Omental fat pad (tissue), 4 donors: ENCODE measurements around the gene MACROD2. TPM values are rescaled to one million over a fixed set of nuclear protein-coding genes. Genes with fewer than 3 reads are reported as not detected.

Experiments used
- ATAC-seq: fragments of 150-250 bp; one replicate; pipeline ENCODE4 v1.9.1; 2016; ENCODE audit warnings: mild to moderate bottlenecking, moderate library complexity; ENCODE audit not compliant: low FRiP score
- DNase-seq: peaks from one replicate; pipeline ENCODE4 v3.0.0-alpha.2; 2019; ENCODE audit warnings: low spot score
- total RNA-seq, 4 donors: library from RNA; depleted of rRNA; stranded (reverse); fragments of >200 nt; gene quantifications; one replicate each; pipeline ENCODE4 v1.1.0, GENCODE V29; 2016
- TF ChIP-seq, protein P1 (sequence below), 3 donors: fragments of 450-650 bp; IDR thresholded peaks; one replicate each; pipeline ENCODE4 v1.5.1; 2016 to 2017; ENCODE audit warnings: antibody characterized with exemption in 3 of 3, mild to moderate bottlenecking in 3 of 3, moderate library complexity in 2 of 3

Gene MACROD2
- total RNA-seq, 4 donors from 2014 or later, result 6.8 to 54.1 (median 7.4) TPM

DNA sequence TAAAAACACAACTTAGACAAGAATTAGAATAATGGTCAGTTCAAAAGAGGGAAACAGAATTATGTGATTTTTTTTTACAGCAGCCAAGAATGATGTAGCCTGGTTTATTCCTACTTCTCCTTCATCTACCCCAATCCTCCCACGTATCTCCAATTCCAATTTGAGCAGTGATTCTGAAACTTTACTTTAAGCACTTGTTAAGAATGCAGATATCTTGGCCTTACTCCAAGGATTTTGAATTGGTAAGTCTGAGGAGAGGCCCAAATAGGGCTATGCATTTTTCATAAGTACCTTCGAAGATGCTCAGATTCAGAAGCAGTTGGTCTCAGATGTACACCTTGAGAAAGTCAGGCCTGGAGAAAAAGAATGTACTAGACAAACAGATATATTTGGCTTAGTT, 575.5 kb downstream of the MACROD2 start:
- TF ChIP-seq, protein P1, sequence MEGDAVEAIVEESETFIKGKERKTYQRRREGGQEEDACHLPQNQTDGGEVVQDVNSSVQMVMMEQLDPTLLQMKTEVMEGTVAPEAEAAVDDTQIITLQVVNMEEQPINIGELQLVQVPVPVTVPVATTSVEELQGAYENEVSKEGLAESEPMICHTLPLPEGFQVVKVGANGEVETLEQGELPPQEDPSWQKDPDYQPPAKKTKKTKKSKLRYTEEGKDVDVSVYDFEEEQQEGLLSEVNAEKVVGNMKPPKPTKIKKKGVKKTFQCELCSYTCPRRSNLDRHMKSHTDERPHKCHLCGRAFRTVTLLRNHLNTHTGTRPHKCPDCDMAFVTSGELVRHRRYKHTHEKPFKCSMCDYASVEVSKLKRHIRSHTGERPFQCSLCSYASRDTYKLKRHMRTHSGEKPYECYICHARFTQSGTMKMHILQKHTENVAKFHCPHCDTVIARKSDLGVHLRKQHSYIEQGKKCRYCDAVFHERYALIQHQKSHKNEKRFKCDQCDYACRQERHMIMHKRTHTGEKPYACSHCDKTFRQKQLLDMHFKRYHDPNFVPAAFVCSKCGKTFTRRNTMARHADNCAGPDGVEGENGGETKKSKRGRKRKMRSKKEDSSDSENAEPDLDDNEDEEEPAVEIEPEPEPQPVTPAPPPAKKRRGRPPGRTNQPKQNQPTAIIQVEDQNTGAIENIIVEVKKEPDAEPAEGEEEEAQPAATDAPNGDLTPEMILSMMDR (IDR thresholded peaks at IDR 0.05), result no peak
- DNase-seq (no peak), ATAC-seq (no peak)

DNA sequence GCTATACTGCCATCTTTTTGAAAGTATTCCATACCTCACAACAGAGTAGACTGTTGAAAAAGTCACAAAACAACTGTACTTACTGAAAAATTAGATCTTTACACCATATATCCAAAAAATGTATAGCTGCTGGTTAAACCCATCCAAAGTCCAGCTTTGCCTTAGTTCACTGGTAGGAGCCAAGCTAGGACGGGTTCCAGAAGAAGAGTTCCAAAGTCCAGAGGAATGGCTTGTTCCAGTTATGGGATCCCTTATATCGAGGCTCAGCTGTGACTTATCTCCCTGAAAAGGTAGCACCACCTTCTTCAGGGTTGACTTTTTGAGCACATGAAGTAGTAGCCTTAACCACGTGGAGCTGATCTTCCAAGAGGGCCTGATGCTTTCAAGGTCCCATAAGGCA, 578.4 kb downstream of the MACROD2 start:
- TF ChIP-seq, protein P1 (IDR thresholded peaks at IDR 0.05), result no peak
- no peak for ATAC-seq
- no peak for DNase-seq

DNA sequence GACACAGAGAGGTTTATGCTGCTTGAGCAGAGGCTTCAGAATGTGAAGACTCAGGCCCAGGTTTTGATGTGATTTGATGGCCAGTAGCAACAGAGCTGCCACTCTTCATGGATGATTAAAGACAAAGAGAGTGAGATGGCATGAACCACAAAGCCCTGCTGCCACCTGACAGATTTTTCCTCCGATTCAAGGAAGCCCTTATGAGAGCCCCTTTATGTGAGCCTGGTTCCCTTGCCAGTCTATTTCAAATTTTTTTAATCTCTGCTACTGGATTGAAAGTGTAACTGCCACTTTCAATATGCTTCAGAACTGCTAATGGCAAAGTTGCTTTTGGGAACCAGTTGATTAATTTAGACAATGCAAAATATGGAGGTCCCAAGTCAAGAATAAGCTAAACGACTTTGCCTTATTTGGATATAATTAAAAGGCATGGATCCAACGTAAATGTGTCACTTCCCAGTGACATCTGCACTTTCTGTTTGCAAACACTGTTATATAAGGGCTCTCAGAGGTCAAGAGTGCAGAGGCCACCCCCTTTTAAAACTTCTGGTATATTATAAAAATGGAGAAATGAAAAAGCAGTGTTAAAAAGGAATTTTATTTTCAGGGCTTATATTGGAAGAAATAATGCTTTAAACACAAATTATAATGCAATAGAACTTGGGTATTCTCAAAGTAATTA, 581.0 kb downstream of the MACROD2 start:
- TF ChIP-seq, protein P1 (IDR thresholded peaks at IDR 0.05), result no peak
- ATAC-seq (no peak), DNase-seq (no peak)

DNA sequence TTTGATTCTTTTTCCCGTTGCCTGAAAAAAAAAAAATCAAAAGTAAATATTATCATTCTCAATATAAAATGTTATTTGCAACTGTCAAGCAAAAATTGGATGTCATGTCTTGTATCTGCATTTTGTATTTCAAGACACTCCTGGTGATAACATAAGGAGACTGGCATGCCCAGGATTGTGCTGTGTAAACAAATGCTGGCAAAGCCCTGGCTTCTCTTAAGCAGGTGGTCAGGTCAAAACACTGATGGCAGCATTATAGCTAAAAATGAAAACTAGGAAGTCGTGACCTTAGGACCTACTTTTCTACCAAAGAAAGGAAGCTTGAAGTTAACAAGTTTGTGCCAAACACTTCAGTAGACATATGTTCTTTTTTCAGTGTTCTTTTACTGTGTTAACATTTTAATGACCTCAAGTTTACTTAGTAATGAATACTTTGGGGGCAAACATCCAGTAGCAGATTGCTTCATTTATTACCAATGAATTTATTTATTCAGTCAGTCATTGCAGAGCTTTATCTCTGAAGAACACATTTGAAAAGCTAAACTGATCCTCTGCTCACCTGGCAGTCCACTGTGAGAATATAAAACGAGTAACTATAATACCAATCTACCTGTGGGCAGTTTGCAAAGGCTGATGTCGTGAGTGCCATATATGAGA, 585.2 kb downstream of the MACROD2 start:
- no peak for ATAC-seq
- DNase-seq, result no peak
- TF ChIP-seq, protein P1 (IDR thresholded peaks at IDR 0.05), result no peak

DNA sequence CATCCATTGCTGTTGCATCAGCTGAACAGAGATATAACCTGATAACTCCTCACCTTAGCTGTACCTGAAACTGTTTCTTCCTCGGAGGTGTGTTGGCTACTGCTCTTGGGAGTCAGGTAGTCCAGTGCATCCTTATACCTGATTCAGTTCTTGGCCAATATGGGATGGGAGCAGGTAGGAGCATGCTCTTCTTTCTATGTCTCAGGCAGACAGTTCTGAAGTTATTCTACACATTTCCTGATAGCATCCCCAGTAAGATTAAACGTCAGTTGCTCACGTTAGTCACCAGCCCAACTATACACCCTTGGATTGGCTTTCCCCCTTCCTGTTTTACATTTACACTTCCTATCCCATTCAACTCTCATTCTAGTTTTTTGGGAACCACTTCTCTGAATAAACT, 586.4 kb downstream of the MACROD2 start:
- ATAC-seq, result no peak
- TF ChIP-seq, protein P1 (IDR thresholded peaks at IDR 0.05), result no peak
- no peak for DNase-seq

DNA sequence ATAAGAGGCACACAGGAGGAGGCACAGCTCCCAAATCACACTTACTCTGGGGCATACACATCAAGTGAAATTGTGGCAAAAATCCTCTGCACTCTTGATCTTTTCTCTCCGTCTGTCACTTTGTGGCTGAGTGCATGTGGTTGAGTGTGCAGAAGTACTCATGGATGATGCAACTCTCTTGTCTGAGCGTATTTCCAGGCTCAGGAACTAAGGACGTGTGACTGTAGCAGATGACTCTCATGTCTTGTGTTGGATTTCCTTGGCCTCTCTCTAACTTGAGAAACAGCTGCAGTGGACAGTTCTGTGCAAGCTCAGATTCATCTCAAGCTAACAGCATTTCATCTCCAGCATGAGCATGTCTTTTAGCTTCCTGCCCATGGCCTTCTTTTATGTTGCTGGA, 587.5 kb downstream of the MACROD2 start:
- no peak for ATAC-seq
- TF ChIP-seq, protein P1 (IDR thresholded peaks at IDR 0.05), result no peak
- DNase-seq, result no peak

DNA sequence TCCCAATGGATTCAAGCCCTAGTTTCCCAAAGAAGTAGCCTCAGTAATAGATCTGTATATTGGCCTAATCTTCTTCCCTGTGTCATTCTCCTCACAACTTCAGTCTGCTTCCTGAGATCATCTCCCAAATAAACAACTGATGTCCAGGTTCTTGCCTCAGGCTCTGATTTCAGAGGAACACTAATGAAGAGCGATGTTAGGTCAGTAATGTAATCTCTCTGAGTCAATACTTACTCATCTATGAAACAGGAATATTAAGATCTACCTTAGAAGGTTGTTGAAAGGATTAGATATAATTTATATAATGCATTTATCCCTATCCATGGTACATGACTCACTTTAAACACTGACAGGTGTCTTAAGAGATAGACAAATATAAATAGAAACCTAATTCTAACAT, 588.1 kb downstream of the MACROD2 start:
- ATAC-seq (no peak), DNase-seq (no peak)
- TF ChIP-seq, protein P1 (IDR thresholded peaks at IDR 0.05), result no peak
